Chondrocyte (in vitro differentiated cells): Measurements from ENCODE around the gene GNA12. TPM values are rescaled to one million over a fixed set of nuclear protein-coding genes. Genes with fewer than 3 reads are reported as not detected.

Experiments used
- DNase-seq: peaks from one replicate; pipeline ENCODE4 v3.0.0; 2021; ENCODE audit warnings: mixed read lengths, low spot score
- H3K27ac Mint-ChIP-seq: one replicate; pipeline ENCODE4 v1.8.0; 2021; ENCODE audit warnings: mild to moderate bottlenecking, moderate library complexity, mixed read lengths; ENCODE audit not compliant: unreplicated experiment
- H3K27me3 Mint-ChIP-seq: 2 replicates; pipeline ENCODE4 v1.8.0; 2021; ENCODE audit warnings: low read depth, mixed read lengths
- H3K36me3 Mint-ChIP-seq: 2 replicates; pipeline ENCODE4 v1.8.0; 2021; ENCODE audit warnings: low read depth, mixed read lengths
- H3K4me1 Mint-ChIP-seq: 2 replicates; pipeline ENCODE4 v1.8.0; 2021; ENCODE audit warnings: low read depth, mild to moderate bottlenecking, mixed read lengths
- H3K4me3 Mint-ChIP-seq: one replicate; pipeline ENCODE4 v1.8.0; 2021; ENCODE audit warnings: mild to moderate bottlenecking, moderate library complexity, mixed read lengths; ENCODE audit not compliant: unreplicated experiment
- H3K9me3 Mint-ChIP-seq: 2 replicates; pipeline ENCODE4 v1.8.0; 2021; ENCODE audit warnings: low read depth, mixed read lengths
- total RNA-seq: library from RNA; stranded (reverse); gene quantifications from 3 replicates; pipeline ENCODE4 v1.2.1, GENCODE V29; 2021
- TF ChIP-seq, protein P1 (sequence below): fragments of 200-600 bp; sonication (generic); IDR thresholded peaks from 2 replicates; pipeline ENCODE4 v1.5.0; 2021; ENCODE audit warnings: antibody characterized with exemption, mild to moderate bottlenecking, moderate library complexity

Gene GNA12
- total RNA-seq, 1 donor from 2014 or later, result 111 TPM

DNA sequence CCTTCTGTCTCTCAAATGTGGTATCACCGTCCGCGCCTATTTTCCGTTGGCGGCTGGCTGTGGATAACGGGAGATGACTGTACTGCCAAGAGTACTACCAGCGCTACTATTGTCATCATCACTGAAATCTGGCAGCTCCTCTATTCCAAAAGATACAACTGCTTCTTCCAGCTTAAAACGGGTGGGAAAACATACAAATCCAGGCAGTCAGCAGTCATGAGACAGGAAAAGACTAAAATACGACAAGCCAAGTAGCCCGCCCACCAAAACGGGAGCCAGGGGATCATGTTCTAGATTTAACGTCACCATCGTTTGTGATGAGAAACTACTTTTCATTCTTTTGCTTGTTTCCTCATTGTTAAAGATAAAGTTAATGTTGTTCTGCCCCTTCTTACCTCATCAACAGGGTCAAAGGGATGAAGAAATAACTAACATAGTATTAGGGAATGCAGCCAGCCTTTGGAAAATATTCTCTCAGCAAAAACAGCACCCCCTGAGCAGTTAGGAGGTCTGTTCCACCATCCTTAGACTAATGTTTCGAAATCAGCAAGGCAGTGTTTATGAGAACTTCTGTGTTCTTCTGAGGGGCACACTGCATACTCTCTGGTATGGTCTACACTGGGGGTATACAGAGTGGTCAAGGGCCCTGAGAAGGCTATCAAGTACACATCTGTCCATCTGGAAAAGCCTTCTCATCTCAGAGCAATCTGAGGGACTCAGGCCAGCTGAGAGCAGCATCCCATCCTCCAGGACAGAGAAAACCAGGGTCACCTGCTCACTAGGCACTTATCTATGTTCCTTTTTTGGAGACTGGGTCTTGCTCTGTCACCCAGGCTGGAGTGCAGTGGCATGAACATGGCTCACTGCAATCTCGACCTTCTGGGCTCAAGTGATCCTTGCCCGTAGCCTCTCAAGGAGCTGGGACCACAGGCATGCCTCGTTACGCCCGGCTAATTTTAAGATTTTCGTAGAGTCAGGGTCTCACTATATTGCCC, 47.5 kb downstream of the GNA12 start:
- Mint-ChIP-seq H3K27ac (peak overlapping the region; percentile 96), H3K9me3 (no peaks in the 10 kb centered on the region), H3K4me1 (peaks cover 74% of the 10 kb centered on the region), H3K27me3 (no peaks in the 10 kb centered on the region), H3K36me3 (peaks cover 29% of the 10 kb centered on the region), H3K4me3 (peak overlapping the region; percentile 34)
- no peak for DNase-seq
- TF ChIP-seq, protein P1, sequence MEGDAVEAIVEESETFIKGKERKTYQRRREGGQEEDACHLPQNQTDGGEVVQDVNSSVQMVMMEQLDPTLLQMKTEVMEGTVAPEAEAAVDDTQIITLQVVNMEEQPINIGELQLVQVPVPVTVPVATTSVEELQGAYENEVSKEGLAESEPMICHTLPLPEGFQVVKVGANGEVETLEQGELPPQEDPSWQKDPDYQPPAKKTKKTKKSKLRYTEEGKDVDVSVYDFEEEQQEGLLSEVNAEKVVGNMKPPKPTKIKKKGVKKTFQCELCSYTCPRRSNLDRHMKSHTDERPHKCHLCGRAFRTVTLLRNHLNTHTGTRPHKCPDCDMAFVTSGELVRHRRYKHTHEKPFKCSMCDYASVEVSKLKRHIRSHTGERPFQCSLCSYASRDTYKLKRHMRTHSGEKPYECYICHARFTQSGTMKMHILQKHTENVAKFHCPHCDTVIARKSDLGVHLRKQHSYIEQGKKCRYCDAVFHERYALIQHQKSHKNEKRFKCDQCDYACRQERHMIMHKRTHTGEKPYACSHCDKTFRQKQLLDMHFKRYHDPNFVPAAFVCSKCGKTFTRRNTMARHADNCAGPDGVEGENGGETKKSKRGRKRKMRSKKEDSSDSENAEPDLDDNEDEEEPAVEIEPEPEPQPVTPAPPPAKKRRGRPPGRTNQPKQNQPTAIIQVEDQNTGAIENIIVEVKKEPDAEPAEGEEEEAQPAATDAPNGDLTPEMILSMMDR, result no peak

DNA sequence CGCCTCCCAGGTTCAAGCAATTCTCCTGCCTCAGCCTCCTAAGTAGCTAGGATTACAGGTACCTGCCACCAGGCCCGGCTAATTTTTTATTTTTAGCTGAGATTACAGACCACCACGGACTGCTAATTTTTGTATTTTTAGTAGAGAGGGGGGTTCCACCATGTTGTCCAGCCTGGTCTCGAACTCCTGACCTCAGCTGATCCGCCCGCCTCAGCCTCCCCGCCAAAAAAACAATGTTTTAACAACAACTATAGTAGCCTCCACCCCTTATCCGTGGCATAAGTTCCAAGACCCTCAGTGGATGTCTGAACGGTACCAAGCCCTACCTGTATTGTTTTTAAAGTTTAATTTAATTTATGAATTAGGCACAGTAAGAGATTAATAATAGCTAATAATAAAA, 48.2 kb downstream of the GNA12 start:
- peaks cover 32% of the 10 kb centered on the region for H3K36me3 Mint-ChIP-seq
- no peak overlapping the region for H3K4me3 Mint-ChIP-seq
- H3K27ac Mint-ChIP-seq, result peak overlapping the region; percentile 96
- no peaks in the 10 kb centered on the region for H3K9me3 Mint-ChIP-seq
- H3K4me1 Mint-ChIP-seq, result peaks cover 69% of the 10 kb centered on the region
- DNase-seq, result no peak
- TF ChIP-seq, protein P1, result no peak
- H3K27me3 Mint-ChIP-seq, result no peaks in the 10 kb centered on the region

DNA sequence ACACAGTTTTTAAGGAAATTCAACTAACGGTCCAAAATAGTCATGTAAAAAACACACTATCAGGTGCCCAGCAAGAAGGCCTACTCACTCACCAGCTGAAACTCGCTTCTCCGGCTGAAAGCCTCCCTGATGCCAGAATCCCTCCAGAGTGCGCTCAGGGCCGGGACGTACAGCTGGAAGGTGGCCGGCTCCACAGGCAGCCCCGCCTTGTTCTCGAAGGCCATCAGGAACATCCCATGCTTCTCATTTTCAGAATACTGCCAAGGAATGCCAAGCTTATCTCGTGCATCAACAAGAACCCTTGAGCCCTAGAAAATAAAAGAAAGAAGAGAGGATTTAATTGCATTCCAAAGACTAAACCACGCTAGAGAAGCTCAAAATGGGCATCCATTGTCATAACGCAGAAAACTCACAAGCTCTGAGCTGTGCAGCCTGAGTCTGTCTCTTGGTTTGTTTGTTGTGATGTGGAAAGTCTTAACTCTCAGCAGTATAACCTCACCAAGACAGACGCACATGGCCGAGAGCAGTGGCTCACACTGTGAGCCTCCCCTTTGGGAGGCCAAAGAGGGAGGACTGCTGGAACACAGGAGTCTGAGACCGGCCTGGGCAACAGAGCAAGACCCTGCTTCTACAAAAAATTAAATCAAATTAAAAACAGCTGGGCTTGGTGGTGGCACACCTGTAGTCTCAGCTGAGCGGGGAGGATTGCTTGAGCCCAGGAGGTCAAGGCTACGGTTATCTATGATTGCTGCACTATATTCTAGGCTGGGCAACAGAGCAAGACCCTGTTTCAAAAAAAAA, 49.1 kb downstream of the GNA12 start:
- peaks cover 36% of the 10 kb centered on the region for H3K36me3 Mint-ChIP-seq
- H3K27me3 Mint-ChIP-seq, result no peaks in the 10 kb centered on the region
- no peak overlapping the region for H3K4me3 Mint-ChIP-seq
- TF ChIP-seq, protein P1, result no peak
- H3K27ac Mint-ChIP-seq, result peak overlapping the region; percentile 96
- H3K9me3 Mint-ChIP-seq, result no peaks in the 10 kb centered on the region
- DNase-seq, result no peak
- H3K4me1 Mint-ChIP-seq, result peaks cover 65% of the 10 kb centered on the region

DNA sequence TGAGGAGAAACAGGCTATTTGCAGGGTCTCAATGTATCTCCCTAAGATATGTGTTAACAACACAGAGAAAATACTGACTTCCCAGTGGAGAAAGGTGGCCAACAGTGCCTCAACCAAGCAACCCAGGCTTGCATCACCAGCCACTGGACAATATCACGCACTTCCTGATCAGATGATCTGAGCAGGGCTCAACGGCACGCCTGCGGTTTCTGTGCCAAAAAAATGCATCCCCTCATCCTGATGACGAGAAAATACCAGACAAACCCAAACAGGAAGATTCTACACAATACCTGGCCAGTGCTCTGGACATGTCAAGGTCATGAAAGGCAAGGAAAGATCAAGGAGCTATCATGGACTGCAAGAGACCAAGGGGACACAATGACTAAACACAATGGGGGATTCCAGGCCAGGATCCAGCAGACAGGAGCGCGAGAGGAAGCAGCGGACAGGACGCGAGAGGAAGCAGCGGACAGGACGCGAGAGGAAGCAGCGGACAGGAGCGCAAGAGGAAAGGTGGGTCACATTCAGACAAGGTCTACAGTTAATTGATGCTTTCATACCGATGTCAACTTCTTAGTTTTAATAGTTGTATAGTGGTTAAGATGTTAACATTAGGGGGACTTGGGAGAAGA, 51.1 kb downstream of the GNA12 start:
- H3K27me3 Mint-ChIP-seq, result no peaks in the 10 kb centered on the region
- H3K27ac Mint-ChIP-seq, result peak overlapping the region; percentile 1
- no peak overlapping the region for H3K4me3 Mint-ChIP-seq
- H3K9me3 Mint-ChIP-seq, result no peaks in the 10 kb centered on the region
- TF ChIP-seq, protein P1, result no peak
- H3K4me1 Mint-ChIP-seq, result peaks cover 60% of the 10 kb centered on the region
- no peak for DNase-seq
- H3K36me3 Mint-ChIP-seq, result peaks cover 46% of the 10 kb centered on the region

DNA sequence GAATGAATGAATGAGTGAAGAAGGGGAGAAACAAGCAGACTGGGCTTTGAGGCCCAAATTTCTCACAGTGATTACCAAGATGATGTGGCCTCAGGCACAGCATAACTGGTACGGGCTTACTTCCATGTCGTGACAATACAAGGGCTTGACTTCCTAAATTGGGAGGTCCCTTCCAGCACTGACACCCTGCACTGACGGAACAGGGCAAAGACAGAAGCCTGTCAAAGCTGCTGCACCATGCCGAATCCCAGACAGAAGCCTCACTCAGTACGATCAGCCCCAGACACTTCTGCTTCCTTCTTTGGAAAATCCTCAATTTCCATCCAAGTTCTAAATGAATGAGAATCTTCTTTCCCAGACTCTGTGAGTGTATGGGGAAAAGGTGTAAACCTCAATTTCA, 51.9 kb downstream of the GNA12 start:
- H3K4me3 Mint-ChIP-seq, result no peak overlapping the region
- peaks cover 60% of the 10 kb centered on the region for H3K4me1 Mint-ChIP-seq
- H3K27me3 Mint-ChIP-seq, result no peaks in the 10 kb centered on the region
- no peak overlapping the region for H3K27ac Mint-ChIP-seq
- peaks cover 48% of the 10 kb centered on the region for H3K36me3 Mint-ChIP-seq
- no peaks in the 10 kb centered on the region for H3K9me3 Mint-ChIP-seq
- DNase-seq, result no peak
- TF ChIP-seq, protein P1, result no peak
